Fibroblast of upper back skin (primary cell): ENCODE data around the gene LANCL1.

Experiments used
- DNase-seq: peaks from one replicate; pipeline ENCODE4 v3.0.0-alpha.2; 2013

Gene LANCL1

GRCh38 chr2:210476194-210477128 is at the start of gene LANCL1:
Gene LANCL1 (minus strand): TSS chr2:210476759. CDS start chr2:210476396, 363 bp downstream.
- peak; percentile 86 for DNase-seq

- no peak for DNase-seq
Measured at GRCh38 chr2:210524533-210524932, 48.0 kb upstream of the LANCL1 start.

- DNase-seq = no peak
Measured at GRCh38 chr2:210523650-210524289, 47.2 kb upstream of the LANCL1 start.

GRCh38 chr2:210522399-210522798 is 45.8 kb upstream of the LANCL1 start:
- DNase-seq = no peak

GRCh38 chr2:210519594-210519993 is 43.0 kb upstream of the LANCL1 start:
- no peak for DNase-seq

- DNase-seq = no peak
Measured at GRCh38 chr2:210517264-210517663, 40.7 kb upstream of the LANCL1 start.

GRCh38 chr2:210515911-210516310 is 39.4 kb upstream of the LANCL1 start:
- DNase-seq = no peak

GRCh38 chr2:210503725-210504191 is 27.2 kb upstream of the LANCL1 start:
- DNase-seq = peak; percentile 11

GRCh38 chr2:210503001-210503623 is 26.6 kb upstream of the LANCL1 start:
- peak; percentile 35 for DNase-seq

- no peak for DNase-seq
Measured at GRCh38 chr2:210496512-210496911, 20.0 kb upstream of the LANCL1 start.

- DNase-seq = no peak
Measured at GRCh38 chr2:210493528-210493927, 17.0 kb upstream of the LANCL1 start.

- DNase-seq = no peak
Measured at GRCh38 chr2:210481601-210482175, 5.1 kb upstream of the LANCL1 start.

- no peak for DNase-seq
Measured at GRCh38 chr2:210480764-210481163, 4.2 kb upstream of the LANCL1 start.

- no peak for DNase-seq
Measured at GRCh38 chr2:210480079-210480478, 3.5 kb upstream of the LANCL1 start.

- DNase-seq = no peak
Measured at GRCh38 chr2:210478661-210479060, 2.1 kb upstream of the LANCL1 start.

- DNase-seq = peak; percentile 55
Measured at GRCh38 chr2:210477496-210477895, 937 bp upstream of the LANCL1 start.

- DNase-seq = no peak
Measured at GRCh38 chr2:210475706-210476105, 853 bp downstream of the LANCL1 start.

- no peak for DNase-seq
Measured at GRCh38 chr2:210474776-210475175, 1.8 kb downstream of the LANCL1 start.

GRCh38 chr2:210461401-210461800 is 15.2 kb downstream of the LANCL1 start:
- no peak for DNase-seq

GRCh38 chr2:210460322-210461227 is 16.0 kb downstream of the LANCL1 start:
- DNase-seq = no peak

GRCh38 chr2:210459880-210460279 is 16.7 kb downstream of the LANCL1 start:
- DNase-seq = no peak

GRCh38 chr2:210459407-210459806 is 17.2 kb downstream of the LANCL1 start:
- no peak for DNase-seq
